AG09309 (cell line): ENCODE measurements around the gene HOXA4.

ENCODE experiments used
- DNase-seq: peaks from one replicate; pipeline ENCODE4 v3.0.0-alpha.2; 2010; ENCODE audit warnings: low read depth
- H3K4me3 ChIP-seq: 2 replicates; pipeline ENCODE4 v1.5.1; 2011; ENCODE audit warnings: mild to moderate bottlenecking, low read depth, low read length, moderate library complexity; ENCODE audit not compliant: control insufficient read depth
- TF ChIP-seq, protein P1 (sequence below): IDR thresholded peaks from 2 replicates; pipeline ENCODE4 v1.5.1; 2011; ENCODE audit warnings: mild to moderate bottlenecking, low read depth, low read length, inconsistent platforms; ENCODE audit not compliant: insufficient read depth, control insufficient read depth; ENCODE audit errors: missing control alignments

HOXA4 gene

GRCh38 chr7:27176962-27177794, 46.6 kb upstream of the HOXA4 start:
- no peak for DNase-seq
- peak overlapping the region; percentile 87 for H3K4me3 ChIP-seq

GRCh38 chr7:27176524-27176845, 45.9 kb upstream of the HOXA4 start:
- peak overlapping the region; percentile 87 for H3K4me3 ChIP-seq
- TF ChIP-seq, protein P1, sequence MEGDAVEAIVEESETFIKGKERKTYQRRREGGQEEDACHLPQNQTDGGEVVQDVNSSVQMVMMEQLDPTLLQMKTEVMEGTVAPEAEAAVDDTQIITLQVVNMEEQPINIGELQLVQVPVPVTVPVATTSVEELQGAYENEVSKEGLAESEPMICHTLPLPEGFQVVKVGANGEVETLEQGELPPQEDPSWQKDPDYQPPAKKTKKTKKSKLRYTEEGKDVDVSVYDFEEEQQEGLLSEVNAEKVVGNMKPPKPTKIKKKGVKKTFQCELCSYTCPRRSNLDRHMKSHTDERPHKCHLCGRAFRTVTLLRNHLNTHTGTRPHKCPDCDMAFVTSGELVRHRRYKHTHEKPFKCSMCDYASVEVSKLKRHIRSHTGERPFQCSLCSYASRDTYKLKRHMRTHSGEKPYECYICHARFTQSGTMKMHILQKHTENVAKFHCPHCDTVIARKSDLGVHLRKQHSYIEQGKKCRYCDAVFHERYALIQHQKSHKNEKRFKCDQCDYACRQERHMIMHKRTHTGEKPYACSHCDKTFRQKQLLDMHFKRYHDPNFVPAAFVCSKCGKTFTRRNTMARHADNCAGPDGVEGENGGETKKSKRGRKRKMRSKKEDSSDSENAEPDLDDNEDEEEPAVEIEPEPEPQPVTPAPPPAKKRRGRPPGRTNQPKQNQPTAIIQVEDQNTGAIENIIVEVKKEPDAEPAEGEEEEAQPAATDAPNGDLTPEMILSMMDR = no peak
- DNase-seq = no peak

More at GRCh38 chr7:27176962-27177794, 46.6 kb upstream of the HOXA4 start:
- TF ChIP-seq, protein P1 = no peak

DNA sequence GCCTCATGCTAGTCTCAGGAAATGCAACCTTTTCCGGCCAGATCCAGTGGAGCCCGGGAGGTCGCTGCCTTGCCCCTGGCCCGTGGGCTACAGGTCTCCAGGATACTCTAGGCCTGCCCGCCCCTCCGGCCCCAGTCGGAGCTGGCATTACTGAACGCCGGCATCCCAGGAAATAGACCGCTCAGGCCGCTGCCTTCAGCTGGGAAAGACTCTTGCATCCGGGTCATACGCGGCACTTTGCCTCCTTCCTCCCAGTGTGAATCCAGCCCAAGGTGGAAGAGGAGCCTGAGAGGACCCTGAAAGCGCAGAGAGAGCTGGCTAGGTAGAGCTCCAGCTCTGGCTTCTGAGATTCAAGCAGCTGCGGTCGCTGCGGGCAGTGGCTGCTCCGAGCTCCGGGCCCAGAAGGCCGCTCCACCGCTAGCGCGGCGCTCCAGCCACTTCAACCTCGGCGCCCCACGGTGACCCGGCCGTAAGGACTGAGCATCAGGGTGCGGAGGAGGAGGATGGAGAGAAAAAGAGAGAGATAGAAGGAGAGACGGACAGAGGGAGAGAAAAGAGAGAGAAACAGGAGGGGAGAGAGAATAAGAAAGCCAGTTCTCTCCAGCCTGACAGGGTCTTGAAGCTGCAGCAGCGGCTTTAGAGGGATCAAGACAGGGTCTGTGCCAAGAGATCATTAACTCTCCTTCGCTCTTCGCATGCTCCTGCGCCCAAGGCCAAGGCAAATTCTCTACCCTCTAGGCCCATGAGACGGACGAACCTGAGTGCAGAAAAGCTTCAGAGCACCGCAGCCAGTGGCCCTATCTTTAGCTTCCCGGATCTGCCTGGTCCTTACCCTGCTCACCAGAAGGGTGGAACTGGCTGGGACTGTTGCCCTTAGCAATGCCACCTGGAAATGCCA, 45.3 kb upstream of the HOXA4 start:
- TF ChIP-seq, protein P1 = no peak
- no peak for DNase-seq
- peak overlapping the region; percentile 87 for H3K4me3 ChIP-seq

GRCh38 chr7:27174874-27175625, 44.5 kb upstream of the HOXA4 start:
- peak overlapping the region; percentile 87 for H3K4me3 ChIP-seq
- DNase-seq = no peak
- TF ChIP-seq, protein P1 = no peak

GRCh38 chr7:27173956-27174873, 43.7 kb upstream of the HOXA4 start, which contains the start of gene HOXA10:
TSS of gene HOXA10 (minus strand) at chr7:27174320. CDS start at chr7:27174306, 14 bp downstream.
- H3K4me3 ChIP-seq = peak within 1 kb of the TSS; percentile 87
- no peak for DNase-seq

More at GRCh38 chr7:27173956-27174873, 43.7 kb upstream of the HOXA4 start, which contains the start of gene HOXA10:
- TF ChIP-seq, protein P1 = no peak
